ENCODE results near the gene LAMB1.

The LAMB1 gene

GRCh38 chr7:107946881-107947280 is 56.1 kb downstream of the LAMB1 start:
- DNase-seq (ENCODE audit: low spot score): no peak
- in situ Hi-C loops (cut with MboI; ENCODE audit: low pct_unique_long_range_greater_than_20kb, low sequenced_read_pairs, unreplicated experiment): no loop called here
- no peak for TF ChIP-seq CTCF (IDR thresholded peaks at IDR 0.05; ENCODE audit: extremely low read depth, insufficient read depth, missing control alignments)

GRCh38 chr7:107946451-107946850 is 56.5 kb downstream of the LAMB1 start:
- in situ Hi-C loops (cut with MboI; ENCODE audit: low pct_unique_long_range_greater_than_20kb, low sequenced_read_pairs, unreplicated experiment): no loop called here
- no peak for TF ChIP-seq CTCF (IDR thresholded peaks at IDR 0.05; ENCODE audit: extremely low read depth, insufficient read depth, missing control alignments)
- no peak for DNase-seq (ENCODE audit: low spot score)

- no peak for TF ChIP-seq CTCF (IDR thresholded peaks at IDR 0.05; ENCODE audit: extremely low read depth, insufficient read depth, missing control alignments)
- in situ Hi-C loops (cut with MboI; ENCODE audit: low pct_unique_long_range_greater_than_20kb, low sequenced_read_pairs, unreplicated experiment): no loop called here
Measured at GRCh38 chr7:107945332-107945731, 57.6 kb downstream of the LAMB1 start.

GRCh38 chr7:107944411-107945169 is 58.4 kb downstream of the LAMB1 start:
- in situ Hi-C loops (cut with MboI; ENCODE audit: low pct_unique_long_range_greater_than_20kb, low sequenced_read_pairs, unreplicated experiment): no loop called here
- no peak for DNase-seq (ENCODE audit: low spot score)
- TF ChIP-seq CTCF (IDR thresholded peaks at IDR 0.05; ENCODE audit: extremely low read depth, insufficient read depth, missing control alignments): no peak

More at GRCh38 chr7:107945332-107945731, 57.6 kb downstream of the LAMB1 start:
- no peak for DNase-seq (ENCODE audit: low spot score)

GRCh38 chr7:107943018-107943417 is 59.9 kb downstream of the LAMB1 start:
- DNase-seq (ENCODE audit: low spot score): no peak
- TF ChIP-seq CTCF (IDR thresholded peaks at IDR 0.05; ENCODE audit: extremely low read depth, insufficient read depth, missing control alignments): no peak
- in situ Hi-C loops (cut with MboI; ENCODE audit: low pct_unique_long_range_greater_than_20kb, low sequenced_read_pairs, unreplicated experiment): no loop called here

- in situ Hi-C loops (cut with MboI; ENCODE audit: low pct_unique_long_range_greater_than_20kb, low sequenced_read_pairs, unreplicated experiment): no loop called here
- no peak for TF ChIP-seq CTCF (IDR thresholded peaks at IDR 0.05; ENCODE audit: extremely low read depth, insufficient read depth, missing control alignments)
- no peak for DNase-seq (ENCODE audit: low spot score)
Measured at GRCh38 chr7:107940951-107941350, 62.0 kb downstream of the LAMB1 start.

Data from GM13977 (cell line).